Measurements from ENCODE around the gene MYH11.

MYH11 gene

GRCh38 chr16:15716694-15717447 is 140.0 kb downstream of the MYH11 start:
- H3K79me2 ChIP-seq (ENCODE audit: insufficient read depth, low read length), result no peaks in the 10 kb centered on the region
- H3K4me1 ChIP-seq (ENCODE audit: insufficient read depth, low read length, poor library complexity, severe bottlenecking), result no peaks in the 10 kb centered on the region
- H3K9me3 ChIP-seq (ENCODE audit: insufficient read depth, low read depth, low read length), result no peaks in the 10 kb centered on the region
- H3K9ac ChIP-seq (ENCODE audit: low read depth, low read length, poor library complexity, severe bottlenecking), result no peak overlapping the region
- TF ChIP-seq CTCF (conservative IDR thresholded peaks at IDR 0.05; ENCODE audit: low read length) (no peak), EZH2phosphoT487 (IDR thresholded peaks at IDR 0.05; ENCODE audit: borderline replicate concordance) (no peak)
- no peak overlapping the region for H3K4me3 ChIP-seq (ENCODE audit: low read length, poor library complexity, severe bottlenecking)
- H2AFZ ChIP-seq (ENCODE audit: low read length), result no peak overlapping the region
- H3K36me3 ChIP-seq (ENCODE audit: insufficient read depth, low read length), result no peaks in the 10 kb centered on the region
- no peaks in the 10 kb centered on the region for H3K9me2 ChIP-seq (replicated peaks; ENCODE audit: low read depth, low read length)
- no peaks in the 10 kb centered on the region for H4K20me1 ChIP-seq (ENCODE audit: insufficient read depth, low read length, poor library complexity, severe bottlenecking)
- H3F3A ChIP-seq (ENCODE audit: low read depth), result no peaks in the 10 kb centered on the region
- no peak overlapping the region for H3K4me2 ChIP-seq (ENCODE audit: low read depth, low read length, poor library complexity, severe bottlenecking)
- H3K27me3 ChIP-seq (ENCODE audit: insufficient read depth, low read length, poor library complexity, severe bottlenecking), result no peaks in the 10 kb centered on the region

- Histone ChIP-seq H4K20me1 (ENCODE audit: insufficient read depth, low read length, poor library complexity, severe bottlenecking) (no peaks in the 10 kb centered on the region), H3K79me2 (ENCODE audit: insufficient read depth, low read length) (no peaks in the 10 kb centered on the region), H3K4me3 (ENCODE audit: low read length, poor library complexity, severe bottlenecking) (no peak overlapping the region), H3K27me3 (ENCODE audit: insufficient read depth, low read length, poor library complexity, severe bottlenecking) (no peaks in the 10 kb centered on the region), H3K9me2 (replicated peaks; ENCODE audit: low read depth, low read length) (no peaks in the 10 kb centered on the region), H3F3A (ENCODE audit: low read depth) (no peaks in the 10 kb centered on the region), H3K9me3 (ENCODE audit: insufficient read depth, low read depth, low read length) (no peaks in the 10 kb centered on the region), H3K4me1 (ENCODE audit: insufficient read depth, low read length, poor library complexity, severe bottlenecking) (no peaks in the 10 kb centered on the region), H3K9ac (ENCODE audit: low read depth, low read length, poor library complexity, severe bottlenecking) (no peak overlapping the region), H3K36me3 (ENCODE audit: insufficient read depth, low read length) (no peaks in the 10 kb centered on the region), H2AFZ (ENCODE audit: low read length) (no peak overlapping the region), H3K4me2 (ENCODE audit: low read depth, low read length, poor library complexity, severe bottlenecking) (no peak overlapping the region)
- no peak for TF ChIP-seq EZH2phosphoT487 (IDR thresholded peaks at IDR 0.05; ENCODE audit: borderline replicate concordance)
- TF ChIP-seq CTCF (conservative IDR thresholded peaks at IDR 0.05; ENCODE audit: low read length), result no peak
Measured at GRCh38 chr16:15715221-15715620, 141.6 kb downstream of the MYH11 start.

GRCh38 chr16:15714393-15715172 is 142.2 kb downstream of the MYH11 start:
- Histone ChIP-seq H3K36me3 (ENCODE audit: insufficient read depth, low read length) (no peaks in the 10 kb centered on the region), H3K4me3 (ENCODE audit: low read length, poor library complexity, severe bottlenecking) (no peak overlapping the region), H4K20me1 (ENCODE audit: insufficient read depth, low read length, poor library complexity, severe bottlenecking) (no peaks in the 10 kb centered on the region), H3K27me3 (ENCODE audit: insufficient read depth, low read length, poor library complexity, severe bottlenecking) (no peaks in the 10 kb centered on the region), H3K9me3 (ENCODE audit: insufficient read depth, low read depth, low read length) (no peaks in the 10 kb centered on the region), H3K4me2 (ENCODE audit: low read depth, low read length, poor library complexity, severe bottlenecking) (no peak overlapping the region), H3F3A (ENCODE audit: low read depth) (no peaks in the 10 kb centered on the region), H3K4me1 (ENCODE audit: insufficient read depth, low read length, poor library complexity, severe bottlenecking) (no peaks in the 10 kb centered on the region), H2AFZ (ENCODE audit: low read length) (no peak overlapping the region), H3K79me2 (ENCODE audit: insufficient read depth, low read length) (no peaks in the 10 kb centered on the region), H3K9me2 (replicated peaks; ENCODE audit: low read depth, low read length) (no peaks in the 10 kb centered on the region), H3K9ac (ENCODE audit: low read depth, low read length, poor library complexity, severe bottlenecking) (no peak overlapping the region)
- no peak for TF ChIP-seq EZH2phosphoT487 (IDR thresholded peaks at IDR 0.05; ENCODE audit: borderline replicate concordance)
- no peak for TF ChIP-seq CTCF (conservative IDR thresholded peaks at IDR 0.05; ENCODE audit: low read length)

Data from Loucy (cell line).